ENCODE results near the gene LEO1. TPM values are rescaled to one million over a fixed set of nuclear protein-coding genes. Genes with fewer than 3 reads are reported as not detected.
A peak's percentile ranks its signal among the peaks of the same experiment; 100 is the strongest.

Gene LEO1
- total RNA-seq, 1 experiment from 2014 or later: 24.1 TPM

- Histone ChIP-seq H3K36me3 (ENCODE audit: low read depth, low read length) (no peaks in the 10 kb centered on the region), H3K9me2 (replicated peaks; ENCODE audit: low read length) (no peaks in the 10 kb centered on the region), H3K79me2 (ENCODE audit: low read length) (peaks cover 40% of the 10 kb centered on the region), H3K9me3 (ENCODE audit: low read length) (no peaks in the 10 kb centered on the region), H3F3A (ENCODE audit: low read length, unreplicated experiment) (no peaks in the 10 kb centered on the region), H2AFZ (ENCODE audit: low read length) (no peak overlapping the region), H4K20me1 (ENCODE audit: low read length) (no peaks in the 10 kb centered on the region), H3K4me1 (ENCODE audit: insufficient read depth, low read length) (peaks cover 15% of the 10 kb centered on the region), H3K4me3 (ENCODE audit: low read length) (no peak overlapping the region), H3K4me2 (ENCODE audit: low read length) (peak overlapping the region; percentile 26; the same call in 1 of the 2 replicates), H3K27ac (ENCODE audit: low read length) (no peak overlapping the region), H3K9ac (ENCODE audit: low read length) (no peak overlapping the region), H3K27me3 (ENCODE audit: low read length) (no peaks in the 10 kb centered on the region)
- DNase-seq (no peak), ATAC-seq (no peak)
- TSS peak; percentile 31 for BruUV-seq (replicated peaks)
- ChIA-PET POLR2A (ENCODE audit: unreplicated experiment) (no interaction called here), CTCF (no interaction called here)
- no peak for TF ChIP-seq EZH2 (IDR thresholded peaks at IDR 0.05; ENCODE audit: low read length, unreplicated experiment)
- intact Hi-C loops (cut with micrococcal nuclease): no loop called here
Measured at GRCh38 chr15:51973220-51973619, 1.6 kb upstream of the LEO1 start.

- Histone ChIP-seq H3K9ac (ENCODE audit: low read length) (peak overlapping the region; percentile 91), H3K4me3 (ENCODE audit: low read length) (peak overlapping the region; percentile 94), H4K20me1 (ENCODE audit: low read length) (peaks cover 4% of the 10 kb centered on the region; the same call in 1 of the 2 replicates), H3K4me1 (ENCODE audit: insufficient read depth, low read length) (peaks cover 15% of the 10 kb centered on the region), H3K79me2 (ENCODE audit: low read length) (peaks cover 62% of the 10 kb centered on the region), H3K36me3 (ENCODE audit: low read depth, low read length) (peaks cover 5% of the 10 kb centered on the region), H3F3A (ENCODE audit: low read length, unreplicated experiment) (no peaks in the 10 kb centered on the region), H3K4me2 (ENCODE audit: low read length) (peak overlapping the region; percentile 95), H3K9me3 (ENCODE audit: low read length) (no peaks in the 10 kb centered on the region), H3K27ac (ENCODE audit: low read length) (peak overlapping the region; percentile 70), H2AFZ (ENCODE audit: low read length) (peak overlapping the region; percentile 88), H3K27me3 (ENCODE audit: low read length) (no peaks in the 10 kb centered on the region), H3K9me2 (replicated peaks; ENCODE audit: low read length) (no peaks in the 10 kb centered on the region)
- POLR2A ChIA-PET (ENCODE audit: unreplicated experiment): interaction anchor here (1.1 kb wide), 1 partner anchor 208 kb away, joined by 3 read pairs; no protein-coding TSS in a partner anchor
- BruUV-seq (replicated peaks): no TSS peak
- peak; percentile 6 for ATAC-seq
- no peak for DNase-seq
- CTCF ChIA-PET: no interaction called here
- TF ChIP-seq EZH2phosphoT487 (IDR thresholded peaks at IDR 0.05; ENCODE audit: borderline replicate concordance, low read length) (no peak), EZH2 (IDR thresholded peaks at IDR 0.05; ENCODE audit: low read length, unreplicated experiment) (no peak)
- TF ChIP-seq, protein P1, sequence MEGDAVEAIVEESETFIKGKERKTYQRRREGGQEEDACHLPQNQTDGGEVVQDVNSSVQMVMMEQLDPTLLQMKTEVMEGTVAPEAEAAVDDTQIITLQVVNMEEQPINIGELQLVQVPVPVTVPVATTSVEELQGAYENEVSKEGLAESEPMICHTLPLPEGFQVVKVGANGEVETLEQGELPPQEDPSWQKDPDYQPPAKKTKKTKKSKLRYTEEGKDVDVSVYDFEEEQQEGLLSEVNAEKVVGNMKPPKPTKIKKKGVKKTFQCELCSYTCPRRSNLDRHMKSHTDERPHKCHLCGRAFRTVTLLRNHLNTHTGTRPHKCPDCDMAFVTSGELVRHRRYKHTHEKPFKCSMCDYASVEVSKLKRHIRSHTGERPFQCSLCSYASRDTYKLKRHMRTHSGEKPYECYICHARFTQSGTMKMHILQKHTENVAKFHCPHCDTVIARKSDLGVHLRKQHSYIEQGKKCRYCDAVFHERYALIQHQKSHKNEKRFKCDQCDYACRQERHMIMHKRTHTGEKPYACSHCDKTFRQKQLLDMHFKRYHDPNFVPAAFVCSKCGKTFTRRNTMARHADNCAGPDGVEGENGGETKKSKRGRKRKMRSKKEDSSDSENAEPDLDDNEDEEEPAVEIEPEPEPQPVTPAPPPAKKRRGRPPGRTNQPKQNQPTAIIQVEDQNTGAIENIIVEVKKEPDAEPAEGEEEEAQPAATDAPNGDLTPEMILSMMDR (conservative IDR thresholded peaks at IDR 0.05; ENCODE audit: low read depth, low read length): no peak
- intact Hi-C loops (cut with micrococcal nuclease): no loop called here
Measured at GRCh38 chr15:51971032-51971374, 575 bp downstream of the LEO1 start.

GRCh38 chr15:51970132-51970817 lies 1.3 kb downstream of the LEO1 start:
- Histone ChIP-seq H3K4me2 (ENCODE audit: low read length) (peak overlapping the region; percentile 95), H3K9me2 (replicated peaks; ENCODE audit: low read length) (no peaks in the 10 kb centered on the region), H3K27ac (ENCODE audit: low read length) (peak overlapping the region; percentile 70), H3K36me3 (ENCODE audit: low read depth, low read length) (peaks cover 6% of the 10 kb centered on the region), H3K79me2 (ENCODE audit: low read length) (peaks cover 69% of the 10 kb centered on the region), H3K9me3 (ENCODE audit: low read length) (no peaks in the 10 kb centered on the region), H3K9ac (ENCODE audit: low read length) (peak overlapping the region; percentile 91), H3K4me1 (ENCODE audit: insufficient read depth, low read length) (peaks cover 15% of the 10 kb centered on the region), H3F3A (ENCODE audit: low read length, unreplicated experiment) (no peaks in the 10 kb centered on the region), H3K4me3 (ENCODE audit: low read length) (peak overlapping the region; percentile 94), H4K20me1 (ENCODE audit: low read length) (peaks cover 4% of the 10 kb centered on the region; the same call in 1 of the 2 replicates), H2AFZ (ENCODE audit: low read length) (no peak overlapping the region), H3K27me3 (ENCODE audit: low read length) (no peaks in the 10 kb centered on the region)
- DNase-seq (no peak), ATAC-seq (peak; percentile 12; the same call in 1 of the 2 replicates)
- ChIA-PET CTCF (interaction anchor here (0.5 kb wide), 1 partner anchor 67 kb away, joined by 3 read pairs; no protein-coding TSS in a partner anchor), POLR2A (ENCODE audit: unreplicated experiment) (interaction anchor here (1.1 kb wide), 1 partner anchor 209 kb away, joined by 3 read pairs; no protein-coding TSS in a partner anchor)
- BruUV-seq (replicated peaks): no TSS peak
- intact Hi-C loops (cut with micrococcal nuclease): no loop called here
- TF ChIP-seq, protein P1 (conservative IDR thresholded peaks at IDR 0.05; ENCODE audit: low read depth, low read length): no peak
- no peak for TF ChIP-seq EZH2 (IDR thresholded peaks at IDR 0.05; ENCODE audit: low read length, unreplicated experiment)
- TF ChIP-seq EZH2phosphoT487 (IDR thresholded peaks at IDR 0.05; ENCODE audit: borderline replicate concordance, low read length): no peak
